Adrenal gland (tissue), 19 donors: ENCODE results near the gene SLC15A3. TPM values are rescaled to one million over a fixed set of nuclear protein-coding genes. Genes with fewer than 3 reads are reported as not detected.

Experiments
- DNase-seq, 7 donors: peaks; one replicate each; pipeline ENCODE4 v3.0.0-alpha.2; 2019 to 2020
- H3K27ac ChIP-seq, 5 donors: fragments of 200-600 bp; sonication (generic) in 4 of 5; 1 replicate in 3 of 5; 2 replicates in 2 of 5; pipeline versions ENCODE4 v1.5.1 to v1.8.0; 2016 to 2020; ENCODE audit warnings: mild to moderate bottlenecking in 1 of 5
- H3K27me3 ChIP-seq: fragments of 200-600 bp; 2 replicates; pipeline ENCODE4 v1.8.0; 2021
- H3K36me3 ChIP-seq, 2 donors: fragments of 200-600 bp; replicated peaks in 1 of 2; 1 replicate in 1 of 2; 2 replicates in 1 of 2; pipeline versions ENCODE4 v1.5.1 to v1.8.0; 2018 to 2022
- H3K4me1 ChIP-seq, 2 donors: fragments of 200-600 bp; replicated peaks in 1 of 2; 1 replicate in 1 of 2; 2 replicates in 1 of 2; pipeline versions ENCODE4 v1.5.1 to v1.8.0; 2018 to 2021
- H3K4me3 ChIP-seq, 4 donors: fragments of 200-600 bp; sonication (generic) in 3 of 4; one replicate each; pipeline ENCODE4 v1.5.1; 2016 to 2018
- H3K9me3 ChIP-seq, 3 donors: fragments of 200-600 bp; sonication (generic) in 1 of 3; replicated peaks in 1 of 3; 1 replicate in 2 of 3; 2 replicates in 1 of 3; pipeline versions ENCODE4 v1.5.1 to v1.8.0; 2016 to 2021
- POLR2A ChIP-seq, 2 donors: fragments of 450-650 bp; IDR thresholded peaks; one replicate each; pipeline ENCODE4 v1.6.1; 2017; ENCODE audit warnings: antibody characterized with exemption in 2 of 2, mild to moderate bottlenecking in 2 of 2, moderate library complexity in 1 of 2
- WGBS, 4 donors: extraction: QIAGEN DNeasy Blood & Tissue Kit in 2 of 4; methylation state at CpG; one replicate each; pipeline versions ENCODE4 v1.1.5 to v1.1.7; 2013 to 2017; 5-methylcytosine and 5-hydroxymethylcytosine counted together
- intact Hi-C, 2 donors: fragments of 100-400 bp; cut with DNase I; formaldehyde crosslinking; loops; one replicate each; pipeline versions ENCODE4 v1.14.1 to v1.15.0; 2022 to 2023
- long read RNA-seq, 10 donors: library from polyadenylated mRNA in 3 of 10; unstranded in 2 of 10; stranded (forward) in 1 of 10; transcript quantifications; one replicate each; pipeline ENCODE4 v2.0.0 and lab custom pipeline, GENCODE V29; 2021 to 2026
- polyA plus RNA-seq, 3 donors: library from polyadenylated mRNA; stranded (reverse); fragments of 200-250 nt in 2 of 3; fragments of 350-450 nt in 1 of 3; fragmentation: Illumina TruSeq in 1 of 3; extraction: RNeasy Lipid Tissue Mini Kit (QIAGEN cat#74804) in 1 of 3; gene quantifications; one replicate each; pipeline ENCODE4 v1.2.3, GENCODE V29; 2013 to 2014
- total RNA-seq, 9 donors: library from RNA; depleted of rRNA in 4 of 9; stranded (reverse); fragments of >200 nt in 4 of 9; fragments of 120-200 nt in 1 of 9; fragmentation: NEBNext Ultra II Directional in 1 of 9; extraction: Animal tissue kit (Norgen Biotek cat#: 25700) in 1 of 9; gene quantifications; one replicate each; pipeline versions ENCODE4 v1.1.0 to v1.2.4, GENCODE V29; 2013 to 2023
- TF ChIP-seq, protein P1 (sequence below), 6 experiments: fragments of 450-650 bp in 4 of 6; fragments of 200-600 bp in 2 of 6; sonication (generic) in 1 of 6; IDR thresholded peaks; 1 replicate in 5 of 6; 2 replicates in 1 of 6; pipeline versions ENCODE4 v1.5.1 to v1.8.0; 2016 to 2021; ENCODE audit warnings: antibody characterized with exemption in 6 of 6, mild to moderate bottlenecking in 2 of 6, moderate library complexity in 1 of 6
- donor health status: healthy with polysubstance abuse.
- donor health status: Bipolar disorder and iron deficiency.
- donor health status: DM: yes; HTN: yes; CAD: no.
- donor health status: DM: no; HTN: no; CAD: no.
- donor health status: DM: no; HTN: no; CAD: no.
- donor health status: DM: yes; HTN: yes; CAD: no.

SLC15A3 gene
- 10 to 100 TPM in 8 of 9 donors, 1 to 10 TPM in 1; 6.7 to 34.9 (median 28.9) TPM for total RNA-seq
- polyA plus RNA-seq = 10 to 100 TPM; 15.8 to 57.7 (median 37.2) TPM
- long read RNA-seq, donor 1, partial matches to known transcripts = 0 of 1 reads
- long read RNA-seq, donor 1, other reads (novel, unspliced or antisense) = 0 of 1 reads
- long read RNA-seq, donor 2 = 0 reads
- long read RNA-seq, donor 3 = 0 reads
- long read RNA-seq, donor 4, partial matches to known transcripts = 1 of 1 reads
- long read RNA-seq, donor 4, other reads (novel, unspliced or antisense) = 0 of 1 reads
- long read RNA-seq, donor 5, partial matches to known transcripts = 1 of 3 reads
- long read RNA-seq, donor 5, other reads (novel, unspliced or antisense) = 0 of 3 reads
- long read RNA-seq, donor 6, partial matches to known transcripts = 1 of 4 reads
- long read RNA-seq, donor 6, other reads (novel, unspliced or antisense) = 1 of 4 reads
- long read RNA-seq, donor 7 = 0 reads
- long read RNA-seq, donor 8 = 0 reads
- long read RNA-seq, donor 9, partial matches to known transcripts = 0 of 1 reads
- long read RNA-seq, donor 9, other reads (novel, unspliced or antisense) = 0 of 1 reads
- long read RNA-seq, donor 10 = 0 reads

GRCh38 chr11:60951904-60952741 lies at the start of gene SLC15A3:
SLC15A3 (minus strand) TSS chr11:60952176; CDS start chr11:60951551, 625 bp downstream.
- peak; percentile 56 to 78 (median 63) for DNase-seq
- H3K36me3 ChIP-seq = no peaks in the 10 kb centered on the region
- peak within 1 kb of the TSS; percentile 16 to 62 (median 28) for H3K4me3 ChIP-seq
- intact Hi-C loops = no loop called here
- no peaks in the 10 kb centered on the region for H3K4me1 ChIP-seq
- no peaks in the 10 kb centered on the region for H3K9me3 ChIP-seq
- WGBS, 4 donors = 43 to 52% (median 45%) methylated on average over 18 to 23 of the region's 23 CpGs
- peaks cover 4% of the 10 kb centered on the region for H3K27me3 ChIP-seq
- H3K27ac ChIP-seq = peak within 1 kb of the TSS; percentile 1 to 91 (median 74)
- TF ChIP-seq POLR2A (IDR thresholded peaks at IDR 0.05) = peak in 1 of 2 donors; percentile 9
- TF ChIP-seq, protein P1, sequence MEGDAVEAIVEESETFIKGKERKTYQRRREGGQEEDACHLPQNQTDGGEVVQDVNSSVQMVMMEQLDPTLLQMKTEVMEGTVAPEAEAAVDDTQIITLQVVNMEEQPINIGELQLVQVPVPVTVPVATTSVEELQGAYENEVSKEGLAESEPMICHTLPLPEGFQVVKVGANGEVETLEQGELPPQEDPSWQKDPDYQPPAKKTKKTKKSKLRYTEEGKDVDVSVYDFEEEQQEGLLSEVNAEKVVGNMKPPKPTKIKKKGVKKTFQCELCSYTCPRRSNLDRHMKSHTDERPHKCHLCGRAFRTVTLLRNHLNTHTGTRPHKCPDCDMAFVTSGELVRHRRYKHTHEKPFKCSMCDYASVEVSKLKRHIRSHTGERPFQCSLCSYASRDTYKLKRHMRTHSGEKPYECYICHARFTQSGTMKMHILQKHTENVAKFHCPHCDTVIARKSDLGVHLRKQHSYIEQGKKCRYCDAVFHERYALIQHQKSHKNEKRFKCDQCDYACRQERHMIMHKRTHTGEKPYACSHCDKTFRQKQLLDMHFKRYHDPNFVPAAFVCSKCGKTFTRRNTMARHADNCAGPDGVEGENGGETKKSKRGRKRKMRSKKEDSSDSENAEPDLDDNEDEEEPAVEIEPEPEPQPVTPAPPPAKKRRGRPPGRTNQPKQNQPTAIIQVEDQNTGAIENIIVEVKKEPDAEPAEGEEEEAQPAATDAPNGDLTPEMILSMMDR (IDR thresholded peaks at IDR 0.05) = no peak

DNA sequence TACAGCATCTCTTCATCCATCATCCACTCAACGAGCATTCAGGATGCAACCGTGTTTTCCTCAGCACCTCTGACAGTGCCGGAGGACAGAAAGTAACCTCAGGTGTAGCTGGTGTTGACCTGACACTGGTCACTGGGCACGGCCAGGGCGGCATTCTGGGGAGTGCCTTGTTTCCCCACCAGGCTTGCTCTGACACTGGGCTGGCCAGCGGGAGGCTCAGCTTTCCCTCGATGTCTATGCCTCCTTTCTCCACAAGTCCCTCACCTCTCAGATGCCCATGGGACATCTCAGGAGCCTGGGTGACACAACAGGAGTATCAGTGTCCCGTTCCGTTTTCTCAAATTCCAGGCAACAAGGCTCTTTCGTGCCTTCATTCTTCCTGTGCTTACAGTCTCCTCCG lies 48.5 kb upstream of the SLC15A3 start:
- Histone ChIP-seq H3K9me3 (no peaks in the 10 kb centered on the region), H3K27me3 (no peaks in the 10 kb centered on the region), H3K4me1 (peaks cover 0 to 16% of the 10 kb centered on the region in 2 donors), H3K4me3 (no peak overlapping the region), H3K27ac (no peak overlapping the region), H3K36me3 (no peaks in the 10 kb centered on the region)
- no peak for DNase-seq
- intact Hi-C loops = no loop called here
- TF ChIP-seq, protein P1 (IDR thresholded peaks at IDR 0.05) = no peak
- TF ChIP-seq POLR2A (IDR thresholded peaks at IDR 0.05) = no peak
- 81 to 89% (median 84%) methylated on average over 11 of the region's 11 CpGs for WGBS, 4 donors

DNA sequence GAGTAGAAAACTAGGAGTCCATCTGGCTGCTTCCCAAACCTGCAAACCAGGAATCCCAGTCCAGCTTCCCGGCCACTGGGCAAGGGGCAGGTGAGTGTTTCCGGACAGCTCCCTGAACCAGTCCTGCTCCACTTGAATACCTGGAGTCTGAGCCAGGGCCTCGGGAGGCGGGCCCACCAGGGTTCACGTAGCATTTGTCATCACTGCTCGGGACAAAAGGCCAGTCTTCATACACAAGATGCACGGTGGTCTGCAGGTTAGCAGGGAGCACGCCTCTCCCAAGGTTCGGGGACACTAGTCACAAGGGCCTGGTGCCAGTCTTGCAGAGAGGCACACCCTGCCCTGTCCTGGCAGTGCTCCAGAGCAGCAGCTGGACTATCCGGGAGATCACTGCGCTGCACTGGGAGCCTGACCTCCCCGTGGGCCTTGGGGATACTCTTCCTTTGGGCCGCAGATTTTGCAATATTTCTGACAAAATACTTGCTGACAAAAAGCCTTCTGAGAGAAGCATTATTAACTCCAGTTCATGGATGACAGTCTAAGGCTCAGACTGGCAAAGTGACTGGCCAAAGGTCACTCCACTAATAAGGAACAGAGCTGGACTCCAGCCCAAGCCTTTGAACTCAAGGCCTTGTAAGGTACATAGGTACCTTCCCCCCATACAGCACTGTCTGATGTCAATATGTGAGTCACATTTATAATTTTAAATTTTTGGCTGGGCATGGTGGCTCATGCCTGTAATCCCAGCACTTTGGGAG lies 44.6 kb upstream of the SLC15A3 start:
- peaks cover 0 to 16% of the 10 kb centered on the region in 2 donors for H3K4me1 ChIP-seq
- peak overlapping the region in 1 of 5 donors; percentile 26 for H3K27ac ChIP-seq
- H3K27me3 ChIP-seq = no peaks in the 10 kb centered on the region
- peak; percentile 50 to 85 (median 73) for DNase-seq
- no peak overlapping the region for H3K4me3 ChIP-seq
- 27 to 70% (median 52%) methylated on average over 6 to 13 of the region's 13 CpGs for WGBS, 4 donors
- H3K9me3 ChIP-seq = no peaks in the 10 kb centered on the region
- TF ChIP-seq, protein P1 (IDR thresholded peaks at IDR 0.05) = no peak
- TF ChIP-seq POLR2A (IDR thresholded peaks at IDR 0.05) = no peak
- intact Hi-C loops = no loop called here
- no peaks in the 10 kb centered on the region for H3K36me3 ChIP-seq
